GM12865 (cell line): ENCODE data around the gene PHF14.

Experiments
- DNase-seq: peaks from one replicate; pipeline ENCODE4 v3.0.0; 2010; ENCODE audit warnings: low read depth
- H3K4me3 ChIP-seq: 2 replicates; pipeline ENCODE4 v1.5.1; 2011; ENCODE audit warnings: mild to moderate bottlenecking, low read depth, low read length, control low read depth
- TF ChIP-seq, protein P1 (sequence below): IDR thresholded peaks from 2 replicates; pipeline ENCODE4 v1.5.1; 2011; ENCODE audit warnings: low read length, control low read depth, low read depth, inconsistent platforms; ENCODE audit not compliant: insufficient read depth; ENCODE audit errors: missing control alignments

PHF14 gene

DNA sequence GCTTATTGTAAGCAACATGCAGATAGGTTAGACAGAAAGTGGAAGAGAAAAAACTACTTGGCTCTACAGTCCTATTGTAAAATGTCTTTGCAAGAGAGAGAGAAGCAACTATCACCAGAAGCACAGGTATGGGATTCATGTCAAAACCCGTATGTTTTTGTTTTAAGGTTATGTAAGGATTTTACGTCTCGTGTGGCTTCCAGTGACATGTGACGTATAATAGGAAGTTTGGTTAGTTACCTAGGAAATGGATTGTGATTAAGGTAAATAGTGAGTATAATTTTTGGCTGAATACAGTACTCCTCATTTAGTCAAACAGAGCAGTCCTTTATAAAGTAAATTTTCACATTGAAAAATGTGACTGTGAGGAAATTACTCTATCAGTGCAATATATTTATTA lies 62.0 kb downstream of the PHF14 start:
- TF ChIP-seq, protein P1, sequence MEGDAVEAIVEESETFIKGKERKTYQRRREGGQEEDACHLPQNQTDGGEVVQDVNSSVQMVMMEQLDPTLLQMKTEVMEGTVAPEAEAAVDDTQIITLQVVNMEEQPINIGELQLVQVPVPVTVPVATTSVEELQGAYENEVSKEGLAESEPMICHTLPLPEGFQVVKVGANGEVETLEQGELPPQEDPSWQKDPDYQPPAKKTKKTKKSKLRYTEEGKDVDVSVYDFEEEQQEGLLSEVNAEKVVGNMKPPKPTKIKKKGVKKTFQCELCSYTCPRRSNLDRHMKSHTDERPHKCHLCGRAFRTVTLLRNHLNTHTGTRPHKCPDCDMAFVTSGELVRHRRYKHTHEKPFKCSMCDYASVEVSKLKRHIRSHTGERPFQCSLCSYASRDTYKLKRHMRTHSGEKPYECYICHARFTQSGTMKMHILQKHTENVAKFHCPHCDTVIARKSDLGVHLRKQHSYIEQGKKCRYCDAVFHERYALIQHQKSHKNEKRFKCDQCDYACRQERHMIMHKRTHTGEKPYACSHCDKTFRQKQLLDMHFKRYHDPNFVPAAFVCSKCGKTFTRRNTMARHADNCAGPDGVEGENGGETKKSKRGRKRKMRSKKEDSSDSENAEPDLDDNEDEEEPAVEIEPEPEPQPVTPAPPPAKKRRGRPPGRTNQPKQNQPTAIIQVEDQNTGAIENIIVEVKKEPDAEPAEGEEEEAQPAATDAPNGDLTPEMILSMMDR, result no peak
- DNase-seq, result no peak
- H3K4me3 ChIP-seq, result no peak overlapping the region

GRCh38 chr7:11039974-11040373 lies 66.3 kb downstream of the PHF14 start:
- H3K4me3 ChIP-seq, result no peak overlapping the region
- no peak for DNase-seq
- TF ChIP-seq, protein P1, result no peak

DNA sequence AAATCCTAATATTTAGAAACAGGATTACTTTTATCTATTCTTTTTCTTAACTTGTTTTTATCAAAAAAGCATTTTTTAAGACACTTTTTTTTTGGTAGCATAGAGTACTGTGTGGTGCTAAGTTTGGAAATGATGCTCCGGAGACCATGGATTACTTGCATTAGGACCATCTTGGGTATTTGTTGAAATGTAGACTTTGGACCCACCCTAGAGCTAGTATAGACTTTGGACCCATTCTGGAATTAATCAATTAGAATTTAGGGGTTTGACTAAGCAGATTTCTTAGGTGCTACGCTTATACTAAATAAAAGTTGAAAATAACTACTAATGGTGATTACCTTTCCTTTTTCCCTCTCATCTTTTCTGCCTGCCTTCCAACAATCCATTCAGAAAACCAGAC lies 80.4 kb downstream of the PHF14 start:
- no peak overlapping the region for H3K4me3 ChIP-seq
- TF ChIP-seq, protein P1, result no peak
- DNase-seq, result no peak

DNA sequence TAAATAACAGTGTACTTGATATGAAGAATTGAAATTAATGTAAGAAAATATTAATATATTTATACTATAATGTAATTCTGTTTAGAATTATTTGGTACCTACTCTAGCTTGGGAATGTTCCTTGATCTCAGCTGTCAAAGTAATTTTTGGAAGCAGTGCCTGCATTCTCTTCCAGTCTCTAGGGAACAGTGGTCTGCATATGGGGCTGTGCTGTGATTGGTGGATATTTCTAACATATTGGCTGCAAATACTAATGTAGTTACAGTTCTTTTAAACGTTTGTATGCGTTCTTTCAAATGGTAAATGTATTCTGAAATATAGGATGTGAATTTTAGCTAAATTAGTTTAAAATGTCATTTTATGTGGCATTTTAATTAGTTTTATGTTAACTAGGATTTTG lies 87.2 kb downstream of the PHF14 start:
- DNase-seq, result no peak
- TF ChIP-seq, protein P1, result no peak
- H3K4me3 ChIP-seq, result no peak overlapping the region

DNA sequence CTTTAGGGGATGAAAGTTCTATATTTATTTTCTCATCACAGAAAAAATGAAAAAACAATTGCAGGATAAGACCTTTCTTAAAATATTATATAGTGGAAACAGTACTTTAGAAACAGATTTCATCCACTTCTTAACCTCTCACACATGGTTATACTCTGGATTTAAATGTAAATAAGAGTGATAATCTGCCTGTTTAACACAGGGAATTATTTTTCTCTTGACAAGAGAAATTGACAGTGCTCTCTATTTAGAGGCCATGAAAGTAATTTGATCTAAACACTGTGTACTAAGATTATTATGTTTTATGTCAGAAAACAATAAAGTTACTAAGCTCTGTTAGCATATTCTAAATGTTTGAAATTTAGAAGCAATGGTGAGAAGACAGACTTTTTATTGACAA lies 88.4 kb downstream of the PHF14 start:
- H3K4me3 ChIP-seq, result no peak overlapping the region
- DNase-seq, result no peak
- TF ChIP-seq, protein P1, result no peak

- TF ChIP-seq, protein P1, result no peak
- no peak for DNase-seq
- no peak overlapping the region for H3K4me3 ChIP-seq
Observed at GRCh38 chr7:11069591-11069990, 95.9 kb downstream of the PHF14 start.

GRCh38 chr7:11077816-11078215 lies 104.1 kb downstream of the PHF14 start:
- TF ChIP-seq, protein P1, result no peak
- no peak overlapping the region for H3K4me3 ChIP-seq
- DNase-seq, result no peak
